ENCODE measurements around the gene NME2.

Gene NME2

GRCh38 chr17:51154176-51154575 lies 12.0 kb upstream of the NME2 start:
- peaks cover 5% of the 10 kb centered on the region; the same call in 1 of the 2 replicates for H3K4me1 ChIP-seq (ENCODE audit: low read length)
- H4K20me1 ChIP-seq (ENCODE audit: insufficient read depth, low read length), result no peaks in the 10 kb centered on the region
- H3K4me3 ChIP-seq (ENCODE audit: low read length), result peak overlapping the region; percentile 89
- H3K9me2 ChIP-seq (replicated peaks; ENCODE audit: insufficient read depth, low read length), result no peaks in the 10 kb centered on the region
- peak; percentile 14 for DNase-seq
- H3K27ac ChIP-seq (ENCODE audit: low read length), result peak overlapping the region; percentile 63; the same call in 1 of the 2 replicates
- H3K9me3 ChIP-seq (replicated peaks; ENCODE audit: insufficient read depth, low read length), result no peaks in the 10 kb centered on the region
- peak overlapping the region; percentile 87 for H3K9ac ChIP-seq (ENCODE audit: low read length)
- peak overlapping the region; percentile 71 for H2AFZ ChIP-seq (ENCODE audit: low read length)
- no peak for TF ChIP-seq EZH2phosphoT487 (IDR thresholded peaks at IDR 0.05; ENCODE audit: low read length)
- peaks cover 7% of the 10 kb centered on the region; the same call in 1 of the 2 replicates for H3F3A ChIP-seq (ENCODE audit: insufficient read depth, low read length)
- H3K36me3 ChIP-seq (replicated peaks; ENCODE audit: insufficient read depth, low read length), result peaks cover 6% of the 10 kb centered on the region
- H3K79me2 ChIP-seq (ENCODE audit: low read length), result peaks cover 58% of the 10 kb centered on the region
- H3K27me3 ChIP-seq (replicated peaks; ENCODE audit: insufficient read depth, low read length), result no peaks in the 10 kb centered on the region
- H3K4me2 ChIP-seq (ENCODE audit: low read depth, low read length), result peak overlapping the region; percentile 97

- Histone ChIP-seq H3K4me3 (ENCODE audit: low read length) (no peak overlapping the region), H3K9me2 (replicated peaks; ENCODE audit: insufficient read depth, low read length) (no peaks in the 10 kb centered on the region), H3K4me2 (ENCODE audit: low read depth, low read length) (no peak overlapping the region), H3K4me1 (ENCODE audit: low read length) (peaks cover 5% of the 10 kb centered on the region; the same call in 1 of the 2 replicates), H3K27ac (ENCODE audit: low read length) (no peak overlapping the region), H3K27me3 (replicated peaks; ENCODE audit: insufficient read depth, low read length) (no peaks in the 10 kb centered on the region), H2AFZ (ENCODE audit: low read length) (no peak overlapping the region), H3F3A (ENCODE audit: insufficient read depth, low read length) (peaks cover 7% of the 10 kb centered on the region; the same call in 1 of the 2 replicates), H3K9ac (ENCODE audit: low read length) (no peak overlapping the region), H3K79me2 (ENCODE audit: low read length) (peaks cover 65% of the 10 kb centered on the region), H3K9me3 (replicated peaks; ENCODE audit: insufficient read depth, low read length) (no peaks in the 10 kb centered on the region), H3K36me3 (replicated peaks; ENCODE audit: insufficient read depth, low read length) (peaks cover 6% of the 10 kb centered on the region), H4K20me1 (ENCODE audit: insufficient read depth, low read length) (no peaks in the 10 kb centered on the region)
- TF ChIP-seq EZH2 (optimal IDR thresholded peaks at IDR 0.05; ENCODE audit: low read depth, low read length) (no peak), CTCF (IDR thresholded peaks at IDR 0.05; ENCODE audit: low read length) (no peak), EZH2phosphoT487 (IDR thresholded peaks at IDR 0.05; ENCODE audit: low read length) (no peak)
- no peak for DNase-seq
These were observed 10.8 kb upstream of the NME2 start for GRCh38 chr17:51155416-51155815.

GRCh38 chr17:51159604-51160003 lies 6.6 kb upstream of the NME2 start:
- DNase-seq, result no peak
- Histone ChIP-seq H3K4me3 (ENCODE audit: low read length) (no peak overlapping the region), H3F3A (ENCODE audit: insufficient read depth, low read length) (no peaks in the 10 kb centered on the region; the same call in 1 of the 2 replicates), H4K20me1 (ENCODE audit: insufficient read depth, low read length) (no peaks in the 10 kb centered on the region), H3K79me2 (ENCODE audit: low read length) (peaks cover 58% of the 10 kb centered on the region), H3K27ac (ENCODE audit: low read length) (no peak overlapping the region), H3K9me3 (replicated peaks; ENCODE audit: insufficient read depth, low read length) (no peaks in the 10 kb centered on the region), H3K36me3 (replicated peaks; ENCODE audit: insufficient read depth, low read length) (peaks cover 9% of the 10 kb centered on the region), H3K27me3 (replicated peaks; ENCODE audit: insufficient read depth, low read length) (no peaks in the 10 kb centered on the region), H3K4me2 (ENCODE audit: low read depth, low read length) (no peak overlapping the region), H3K9ac (ENCODE audit: low read length) (no peak overlapping the region), H3K4me1 (ENCODE audit: low read length) (no peaks in the 10 kb centered on the region), H3K9me2 (replicated peaks; ENCODE audit: insufficient read depth, low read length) (no peaks in the 10 kb centered on the region), H2AFZ (ENCODE audit: low read length) (no peak overlapping the region)
- no peak for TF ChIP-seq CTCF (IDR thresholded peaks at IDR 0.05; ENCODE audit: low read length)

GRCh38 chr17:51161541-51161940 lies 4.7 kb upstream of the NME2 start:
- H3K79me2 ChIP-seq (ENCODE audit: low read length), result peaks cover 39% of the 10 kb centered on the region

More at GRCh38 chr17:51161541-51161940, 4.7 kb upstream of the NME2 start:
- no peaks in the 10 kb centered on the region for H3K9me3 ChIP-seq (replicated peaks; ENCODE audit: insufficient read depth, low read length)
- H2AFZ ChIP-seq (ENCODE audit: low read length), result no peak overlapping the region
- H3K27ac ChIP-seq (ENCODE audit: low read length), result no peak overlapping the region
- H3K4me2 ChIP-seq (ENCODE audit: low read depth, low read length), result no peak overlapping the region
- no peaks in the 10 kb centered on the region for H3K27me3 ChIP-seq (replicated peaks; ENCODE audit: insufficient read depth, low read length)
- no peak overlapping the region for H3K4me3 ChIP-seq (ENCODE audit: low read length)
- H3K9me2 ChIP-seq (replicated peaks; ENCODE audit: insufficient read depth, low read length), result no peaks in the 10 kb centered on the region
- H3K36me3 ChIP-seq (replicated peaks; ENCODE audit: insufficient read depth, low read length), result peaks cover 9% of the 10 kb centered on the region
- peaks cover 5% of the 10 kb centered on the region for H3F3A ChIP-seq (ENCODE audit: insufficient read depth, low read length)
- H3K9ac ChIP-seq (ENCODE audit: low read length), result no peak overlapping the region
- H4K20me1 ChIP-seq (ENCODE audit: insufficient read depth, low read length), result no peaks in the 10 kb centered on the region
- H3K4me1 ChIP-seq (ENCODE audit: low read length), result peaks cover 10% of the 10 kb centered on the region
- TF ChIP-seq CTCF (IDR thresholded peaks at IDR 0.05; ENCODE audit: low read length) (no peak), EZH2phosphoT487 (IDR thresholded peaks at IDR 0.05; ENCODE audit: low read length) (no peak), EZH2 (optimal IDR thresholded peaks at IDR 0.05; ENCODE audit: low read depth, low read length) (no peak)
- no peak for DNase-seq

Measured in MM.1S (cell line).